Renal cortex interstitium (tissue), 15 donors: ENCODE results near the gene RNU6-7. TPM values are rescaled to one million over a fixed set of nuclear protein-coding genes. Genes with fewer than 3 reads are reported as not detected.

Source experiments
- DNase-seq, 11 donors: peaks; one replicate each; pipeline ENCODE4 v3.0.0-alpha.2; 2013; ENCODE audit warnings: low read depth in 9 of 11, low spot score in 4 of 11; ENCODE audit errors: extremely low read depth in 1 of 11
- long read RNA-seq, 16 experiments: transcript quantifications; one replicate each; lab custom pipeline, GENCODE V29; 2026
- polyA plus RNA-seq, 3 donors: library from polyadenylated mRNA; unstranded; fragments of 120-200 nt; gene quantifications; one replicate each; pipeline ENCODE4 v1.2.1, GENCODE V29; 2013; ENCODE audit not compliant: insufficient read length in 3 of 3

RNU6-7 gene
- polyA plus RNA-seq: not detected
- long read RNA-seq, donor 1: 0 reads
- long read RNA-seq, donor 2: 0 reads
- long read RNA-seq, donor 3: 0 reads
- long read RNA-seq, donor 4: 0 reads
- long read RNA-seq, donor 5: 0 reads
- long read RNA-seq, donor 6: 0 reads
- long read RNA-seq, donor 7: 0 reads
- long read RNA-seq, donor 8: 0 reads
- long read RNA-seq, donor 9: 0 reads
- long read RNA-seq, donor 10: 0 reads
- long read RNA-seq, donor 11: 0 reads
- long read RNA-seq, donor 12: 0 reads
- long read RNA-seq, donor 13: 0 reads
- long read RNA-seq, donor 14: 0 reads
- long read RNA-seq, donor 15: 0 reads
- long read RNA-seq, donor 16: 0 reads

- DNase-seq: peak in 7 of 11 donors; percentile 35 to 81 (median 48)
These were observed at the start of gene RNU6-7 for GRCh38 chr14:32201816-32202490. Gene RNU6-7 (plus strand): TSS chr14:32202045.

GRCh38 chr14:32166029-32166428, 35.8 kb upstream of the RNU6-7 start:
- no peak for DNase-seq

GRCh38 chr14:32166924-32167323, 34.9 kb upstream of the RNU6-7 start:
- no peak for DNase-seq

GRCh38 chr14:32167907-32168306, 33.9 kb upstream of the RNU6-7 start:
- DNase-seq: no peak

- DNase-seq: no peak
These were observed 32.7 kb upstream of the RNU6-7 start for GRCh38 chr14:32169191-32169590.

- no peak for DNase-seq
These were observed 30.4 kb upstream of the RNU6-7 start for GRCh38 chr14:32171469-32171868.

GRCh38 chr14:32183151-32184058, 18.4 kb upstream of the RNU6-7 start:
- peak in 3 of 11 donors; percentile 13 to 36 (median 15) for DNase-seq

- no peak for DNase-seq
These were observed 16.7 kb upstream of the RNU6-7 start for GRCh38 chr14:32185097-32185496.

GRCh38 chr14:32186248-32186647, 15.6 kb upstream of the RNU6-7 start:
- DNase-seq: no peak

- DNase-seq: no peak
These were observed 12.0 kb upstream of the RNU6-7 start for GRCh38 chr14:32189811-32190210.

- no peak for DNase-seq
These were observed 11.2 kb upstream of the RNU6-7 start for GRCh38 chr14:32190673-32191072.

GRCh38 chr14:32192712-32193373, 9.0 kb upstream of the RNU6-7 start:
- DNase-seq: no peak

GRCh38 chr14:32193532-32193931, 8.3 kb upstream of the RNU6-7 start:
- DNase-seq: no peak

- no peak for DNase-seq
These were observed 6.2 kb upstream of the RNU6-7 start for GRCh38 chr14:32195636-32196035.

GRCh38 chr14:32197919-32198318, 3.9 kb upstream of the RNU6-7 start:
- DNase-seq: no peak

GRCh38 chr14:32200368-32201192, 1.3 kb upstream of the RNU6-7 start:
- peak in 2 of 11 donors; percentile 13 to 25 for DNase-seq

GRCh38 chr14:32201193-32201815, 541 bp upstream of the RNU6-7 start:
- peak in 10 of 11 donors; percentile 69 to 85 (median 76) for DNase-seq

GRCh38 chr14:32202491-32202997, 699 bp downstream of the RNU6-7 start:
- peak in 6 of 11 donors; percentile 24 to 62 (median 28) for DNase-seq
